Ishikawa (cell line): ENCODE data around the gene APBA2.

Source experiments
- EGR1 ChIP-seq: IDR thresholded peaks from 2 replicates; pipeline ENCODE4 v1.6.1; 2012
- USF1 ChIP-seq: IDR thresholded peaks from 2 replicates; pipeline ENCODE4 v1.6.1; 2012

- TF ChIP-seq EGR1 (no peak), USF1 (no peak)
Measured at GRCh38 chr15:28945626-28946230, 60.0 kb downstream of the APBA2 start.
